GM19455 (cell line): ENCODE results near the gene OR6B3.
"Not testable (repeated sequence)": the region's sequence is repeated elsewhere in the genome, so short reads cannot be mapped to it uniquely, and the experiment has no call there.

Experiments
- ATAC-seq: cut with Tn5 transposase; IDR thresholded peaks from one replicate; pipeline ENCODE4 v1.9.1; 2021; ENCODE audit not compliant: unreplicated experiment

Gene OR6B3

GRCh38 chr2:240044096-240044495, 9.2 kb downstream of the OR6B3 start:
- not testable (repeated sequence) for ATAC-seq

DNA sequence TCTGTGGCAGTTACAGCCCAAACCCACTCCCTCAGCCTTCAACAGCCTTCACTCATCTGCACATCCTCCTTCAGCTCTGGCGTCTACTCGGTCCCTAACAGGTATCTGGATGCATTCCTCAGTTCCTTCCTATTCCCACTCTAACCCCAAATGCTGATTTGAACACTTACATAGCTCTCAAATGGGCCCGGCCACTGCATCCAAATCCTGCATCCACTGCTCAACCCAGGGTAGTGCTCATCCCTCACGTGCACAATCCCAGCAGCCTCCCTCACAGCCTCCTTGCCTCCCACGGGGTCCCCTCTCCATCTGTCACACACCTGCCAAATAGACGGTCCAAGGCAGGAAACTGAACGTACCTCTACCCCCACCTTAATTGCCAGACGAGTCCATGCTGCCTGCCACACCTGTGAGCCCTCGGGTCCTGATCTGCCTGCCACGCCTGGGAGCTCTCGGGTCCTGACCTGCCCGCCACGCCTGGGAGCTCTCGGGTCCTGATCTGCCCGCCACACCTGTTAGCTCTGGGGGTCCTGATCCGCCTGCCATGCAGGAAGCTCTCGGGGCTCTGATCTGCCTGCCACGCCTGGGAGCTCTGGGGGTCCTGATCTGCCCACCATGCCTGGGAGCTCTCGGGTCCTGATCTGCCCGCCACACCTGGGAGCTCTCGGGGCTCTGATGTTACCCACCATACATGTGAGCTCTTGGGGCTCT, 9.9 kb downstream of the OR6B3 start:
- ATAC-seq, result no peak

DNA sequence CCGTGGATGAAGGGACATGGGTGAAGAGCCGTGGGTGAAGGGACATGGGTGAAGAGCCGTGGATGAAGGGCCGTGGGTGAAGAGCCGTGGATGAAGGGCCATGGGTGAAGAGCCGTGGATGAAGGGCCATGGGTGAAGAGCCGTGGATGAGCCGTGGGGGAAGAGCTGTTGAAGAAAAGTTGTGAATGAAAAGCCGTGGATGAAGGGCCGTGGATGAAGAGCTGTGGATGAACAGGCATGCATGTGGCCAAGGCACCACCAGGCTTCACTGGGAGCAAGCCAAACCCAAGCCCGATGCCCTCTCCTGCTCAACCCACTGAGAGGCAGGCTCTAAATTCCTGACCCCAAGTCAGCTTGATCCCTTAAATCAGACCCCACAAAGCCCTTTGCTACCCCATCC, 10.6 kb downstream of the OR6B3 start:
- no peak for ATAC-seq

DNA sequence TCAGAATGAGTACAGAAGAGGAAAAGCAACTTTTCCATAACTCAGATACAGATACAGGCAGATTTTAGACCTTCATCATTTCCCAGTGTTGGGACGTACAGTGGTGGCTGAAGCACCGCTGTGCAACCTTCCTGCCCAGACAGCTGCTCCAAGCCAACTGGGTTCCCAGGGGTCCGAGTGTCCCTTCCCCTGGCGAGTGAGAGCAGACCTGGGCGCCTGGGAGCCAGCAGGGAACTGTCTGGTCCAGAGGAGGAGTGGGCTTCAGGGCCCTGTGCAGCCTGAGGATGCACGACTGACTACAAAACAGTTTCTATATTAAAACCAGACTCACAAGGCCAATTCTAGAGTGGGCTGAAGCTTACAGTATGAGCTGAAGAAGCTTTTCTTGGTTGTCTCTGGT, 12.0 kb downstream of the OR6B3 start:
- no peak for ATAC-seq

DNA sequence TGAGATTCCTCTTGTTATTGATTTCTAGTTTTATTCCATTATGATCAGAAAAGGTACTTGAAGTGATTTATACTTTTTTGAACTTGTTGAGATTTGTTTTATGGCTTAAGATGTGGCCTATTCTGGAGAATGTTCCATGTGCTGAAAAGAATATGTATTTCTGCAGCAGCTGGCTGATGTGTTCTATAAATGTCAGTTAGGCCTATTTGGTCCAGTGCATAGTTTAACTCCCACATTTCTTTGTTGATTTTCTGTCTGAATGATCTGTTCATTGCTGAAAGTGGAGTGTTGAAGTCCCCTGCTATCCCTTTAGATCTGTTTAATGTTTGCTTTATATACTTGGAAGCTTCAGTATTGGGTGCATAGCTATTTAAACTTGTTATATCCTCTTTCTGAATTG, 16.0 kb downstream of the OR6B3 start:
- no peak for ATAC-seq

GRCh38 chr2:240033330-240033678, 20.0 kb downstream of the OR6B3 start:
- no peak for ATAC-seq

- ATAC-seq, result no peak
Measured at GRCh38 chr2:240032406-240033329, 20.7 kb downstream of the OR6B3 start.

- no peak for ATAC-seq
Measured at GRCh38 chr2:240030379-240031094, 22.8 kb downstream of the OR6B3 start, which contains the start of gene OR6B2. Gene OR6B2 (minus strand): TSS chr2:240030429. CDS start chr2:240030429, 0 bp downstream.

- no peak for ATAC-seq
Measured at GRCh38 chr2:240024766-240025165, 28.6 kb downstream of the OR6B3 start.

- ATAC-seq, result no peak
Measured at GRCh38 chr2:240023792-240024191, 29.5 kb downstream of the OR6B3 start.

- ATAC-seq, result no peak
Measured at GRCh38 chr2:240021488-240022104, 31.7 kb downstream of the OR6B3 start.

GRCh38 chr2:240018071-240018750, 35.1 kb downstream of the OR6B3 start:
- no peak for ATAC-seq

DNA sequence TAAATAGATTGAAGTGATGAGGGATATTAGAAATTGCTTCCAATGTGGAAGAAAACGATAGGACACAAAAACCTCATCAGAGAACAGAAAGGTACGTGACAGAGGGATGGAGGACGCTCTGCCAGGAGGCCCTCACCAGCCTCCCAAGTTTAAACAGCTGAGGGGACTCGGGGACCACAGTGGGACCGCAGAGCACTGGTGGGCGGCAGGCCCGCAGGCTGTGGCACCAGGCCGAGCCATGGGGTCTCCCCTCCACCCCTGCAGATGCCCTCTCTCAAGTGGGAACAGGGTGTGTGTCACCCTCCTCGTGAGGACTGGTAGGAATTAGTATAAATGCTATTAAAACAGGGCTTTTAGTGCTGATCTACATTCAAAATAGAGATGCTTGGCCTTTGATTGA, 39.0 kb downstream of the OR6B3 start:
- no peak for ATAC-seq

DNA sequence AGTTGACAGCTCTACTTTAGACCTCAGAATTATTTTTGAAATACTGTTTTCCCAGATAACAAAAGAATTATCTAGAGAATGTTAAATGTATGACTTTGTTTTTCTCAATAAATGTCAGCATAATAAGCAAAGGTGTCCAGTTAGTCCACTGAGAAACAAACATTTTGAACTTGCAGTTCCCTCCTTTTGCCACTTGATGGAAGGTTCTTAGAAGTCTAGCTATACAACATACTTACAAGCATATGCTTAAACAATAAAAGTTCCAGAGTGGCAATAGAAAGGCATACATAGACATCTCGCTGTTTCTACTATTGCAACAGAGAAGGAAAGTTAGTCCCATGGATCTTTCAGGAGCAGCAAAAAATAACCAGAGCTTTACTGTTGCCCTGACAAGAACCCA, 40.0 kb downstream of the OR6B3 start:
- no peak for ATAC-seq

DNA sequence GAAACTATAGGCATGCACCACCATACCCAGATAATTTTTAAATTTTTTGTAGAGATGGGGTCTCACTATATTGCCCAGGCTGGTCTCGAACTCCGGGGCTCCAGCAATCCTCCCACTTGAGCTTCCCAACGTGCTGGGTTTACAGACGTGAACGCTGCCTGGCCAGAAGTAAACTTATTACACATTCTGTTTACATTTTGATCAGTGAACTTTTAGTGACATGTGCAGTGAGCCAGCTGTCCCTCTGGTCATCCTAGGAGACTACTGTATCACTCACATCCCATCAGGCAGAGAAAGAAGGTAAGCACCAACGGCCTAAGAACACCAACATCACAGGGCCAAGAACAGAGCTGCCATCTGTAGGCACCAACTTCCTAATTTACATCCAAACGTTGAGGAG, 50.3 kb downstream of the OR6B3 start:
- no peak for ATAC-seq

- no peak for ATAC-seq
Measured at GRCh38 chr2:240000671-240001070, 52.6 kb downstream of the OR6B3 start.

- ATAC-seq, result no peak
Measured at GRCh38 chr2:239997686-239998409, 55.5 kb downstream of the OR6B3 start.
